ENCODE data around the gene KRTAP19-3.

DNA sequence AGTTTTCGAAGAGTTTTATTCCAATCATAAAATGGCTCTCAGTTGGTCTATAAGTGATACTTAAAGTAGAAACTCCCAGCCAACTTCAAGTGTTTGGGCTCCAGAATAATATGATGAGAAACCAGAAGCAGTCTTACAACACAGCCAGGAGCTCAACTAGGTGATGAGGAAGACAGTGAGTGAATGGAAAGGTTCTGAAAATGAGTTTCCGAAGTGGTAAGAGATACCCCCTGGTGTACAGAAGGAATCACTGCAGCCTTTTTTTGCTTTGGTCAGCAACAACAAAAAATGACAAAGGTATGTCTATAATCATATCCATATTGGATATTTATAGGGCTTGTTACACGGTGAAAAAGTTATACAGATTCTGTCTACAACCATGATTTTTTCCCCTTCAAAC lies 28.1 kb downstream of the KRTAP19-3 start:
- TF ChIP-seq YY1 (IDR thresholded peaks at IDR 0.05; ENCODE audit: low read depth) (no peak), GATA2 (CRISPR knock-in tag; IDR thresholded peaks at IDR 0.05) (no peak), GABPA (IDR thresholded peaks at IDR 0.05; ENCODE audit: low read depth) (no peak), RAD21 (IDR thresholded peaks at IDR 0.05; ENCODE audit: low read length) (peak; percentile 35; the same call in 1 of the 2 replicates)
- TF ChIP-seq, protein P1, sequence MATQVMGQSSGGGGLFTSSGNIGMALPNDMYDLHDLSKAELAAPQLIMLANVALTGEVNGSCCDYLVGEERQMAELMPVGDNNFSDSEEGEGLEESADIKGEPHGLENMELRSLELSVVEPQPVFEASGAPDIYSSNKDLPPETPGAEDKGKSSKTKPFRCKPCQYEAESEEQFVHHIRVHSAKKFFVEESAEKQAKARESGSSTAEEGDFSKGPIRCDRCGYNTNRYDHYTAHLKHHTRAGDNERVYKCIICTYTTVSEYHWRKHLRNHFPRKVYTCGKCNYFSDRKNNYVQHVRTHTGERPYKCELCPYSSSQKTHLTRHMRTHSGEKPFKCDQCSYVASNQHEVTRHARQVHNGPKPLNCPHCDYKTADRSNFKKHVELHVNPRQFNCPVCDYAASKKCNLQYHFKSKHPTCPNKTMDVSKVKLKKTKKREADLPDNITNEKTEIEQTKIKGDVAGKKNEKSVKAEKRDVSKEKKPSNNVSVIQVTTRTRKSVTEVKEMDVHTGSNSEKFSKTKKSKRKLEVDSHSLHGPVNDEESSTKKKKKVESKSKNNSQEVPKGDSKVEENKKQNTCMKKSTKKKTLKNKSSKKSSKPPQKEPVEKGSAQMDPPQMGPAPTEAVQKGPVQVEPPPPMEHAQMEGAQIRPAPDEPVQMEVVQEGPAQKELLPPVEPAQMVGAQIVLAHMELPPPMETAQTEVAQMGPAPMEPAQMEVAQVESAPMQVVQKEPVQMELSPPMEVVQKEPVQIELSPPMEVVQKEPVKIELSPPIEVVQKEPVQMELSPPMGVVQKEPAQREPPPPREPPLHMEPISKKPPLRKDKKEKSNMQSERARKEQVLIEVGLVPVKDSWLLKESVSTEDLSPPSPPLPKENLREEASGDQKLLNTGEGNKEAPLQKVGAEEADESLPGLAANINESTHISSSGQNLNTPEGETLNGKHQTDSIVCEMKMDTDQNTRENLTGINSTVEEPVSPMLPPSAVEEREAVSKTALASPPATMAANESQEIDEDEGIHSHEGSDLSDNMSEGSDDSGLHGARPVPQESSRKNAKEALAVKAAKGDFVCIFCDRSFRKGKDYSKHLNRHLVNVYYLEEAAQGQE (IDR thresholded peaks at IDR 0.05; ENCODE audit: low read depth, low read length): no peak
- TF ChIP-seq, protein P2, sequence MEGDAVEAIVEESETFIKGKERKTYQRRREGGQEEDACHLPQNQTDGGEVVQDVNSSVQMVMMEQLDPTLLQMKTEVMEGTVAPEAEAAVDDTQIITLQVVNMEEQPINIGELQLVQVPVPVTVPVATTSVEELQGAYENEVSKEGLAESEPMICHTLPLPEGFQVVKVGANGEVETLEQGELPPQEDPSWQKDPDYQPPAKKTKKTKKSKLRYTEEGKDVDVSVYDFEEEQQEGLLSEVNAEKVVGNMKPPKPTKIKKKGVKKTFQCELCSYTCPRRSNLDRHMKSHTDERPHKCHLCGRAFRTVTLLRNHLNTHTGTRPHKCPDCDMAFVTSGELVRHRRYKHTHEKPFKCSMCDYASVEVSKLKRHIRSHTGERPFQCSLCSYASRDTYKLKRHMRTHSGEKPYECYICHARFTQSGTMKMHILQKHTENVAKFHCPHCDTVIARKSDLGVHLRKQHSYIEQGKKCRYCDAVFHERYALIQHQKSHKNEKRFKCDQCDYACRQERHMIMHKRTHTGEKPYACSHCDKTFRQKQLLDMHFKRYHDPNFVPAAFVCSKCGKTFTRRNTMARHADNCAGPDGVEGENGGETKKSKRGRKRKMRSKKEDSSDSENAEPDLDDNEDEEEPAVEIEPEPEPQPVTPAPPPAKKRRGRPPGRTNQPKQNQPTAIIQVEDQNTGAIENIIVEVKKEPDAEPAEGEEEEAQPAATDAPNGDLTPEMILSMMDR (IDR thresholded peaks at IDR 0.05): peak; percentile 74
- TF ChIP-seq, protein P3, sequence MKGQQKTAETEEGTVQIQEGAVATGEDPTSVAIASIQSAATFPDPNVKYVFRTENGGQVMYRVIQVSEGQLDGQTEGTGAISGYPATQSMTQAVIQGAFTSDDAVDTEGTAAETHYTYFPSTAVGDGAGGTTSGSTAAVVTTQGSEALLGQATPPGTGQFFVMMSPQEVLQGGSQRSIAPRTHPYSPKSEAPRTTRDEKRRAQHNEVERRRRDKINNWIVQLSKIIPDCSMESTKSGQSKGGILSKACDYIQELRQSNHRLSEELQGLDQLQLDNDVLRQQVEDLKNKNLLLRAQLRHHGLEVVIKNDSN (IDR thresholded peaks at IDR 0.05; ENCODE audit: borderline replicate concordance, low read depth): no peak
